ENCODE measurements around the gene LEMD3. TPM values are rescaled to one million over a fixed set of nuclear protein-coding genes. Genes with fewer than 3 reads are reported as not detected.
A peak's percentile ranks its signal among the peaks of the same experiment; 100 is the strongest.

LEMD3 gene
- polyA plus RNA-seq, 1 donor from 2014 or later, result 45.4 TPM

DNA sequence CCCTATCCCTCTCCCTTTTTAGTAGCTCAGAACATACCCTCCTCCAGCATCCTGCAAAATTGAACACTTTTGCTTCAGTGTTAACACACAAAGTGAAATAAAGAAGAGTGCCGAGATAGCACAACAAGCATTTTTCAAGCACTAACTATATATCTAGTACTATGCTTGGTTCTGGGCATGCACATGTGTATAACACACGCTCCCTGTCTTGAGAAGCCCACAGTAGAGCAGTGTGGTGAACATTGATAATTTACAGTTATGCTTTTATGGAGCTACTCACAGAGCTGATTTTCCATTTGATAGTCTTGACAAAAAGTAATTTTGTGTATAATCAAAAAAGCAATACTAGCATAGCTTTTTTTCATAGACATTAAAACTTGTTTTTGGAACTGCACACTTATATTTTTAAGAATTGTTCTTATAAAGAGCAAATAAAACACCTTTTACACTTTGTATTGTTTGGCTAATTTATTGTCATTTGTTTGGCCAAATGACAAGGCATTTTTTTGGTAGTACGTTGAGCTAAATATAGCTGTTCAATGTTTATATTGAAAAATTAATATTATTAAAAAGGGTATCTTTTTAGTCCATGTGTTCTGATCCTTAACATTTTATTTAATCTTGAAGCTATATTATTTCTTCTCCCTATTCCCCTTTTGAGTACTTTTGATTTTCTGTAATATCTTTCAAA, 39.7 kb downstream of the LEMD3 start:
- Mint-ChIP-seq H3K9me3 (no peaks in the 10 kb centered on the region), H3K36me3 (peaks cover 9% of the 10 kb centered on the region), H3K4me1 (peaks cover 44 to 60% (median 53%) of the 10 kb centered on the region in 3 donors), H3K4me3 (peak overlapping the region; percentile 60 to 80 (median 70)), H3K27ac (peak overlapping the region; percentile 42 to 61 (median 58)), H3K27me3 (no peaks in the 10 kb centered on the region)

- peaks cover 40 to 56% (median 48%) of the 10 kb centered on the region in 3 donors for H3K4me1 Mint-ChIP-seq
- peak overlapping the region; percentile 60 to 80 (median 68) for H3K4me3 Mint-ChIP-seq
- peak overlapping the region in 2 of 3 donors; percentile 42 to 61 for H3K27ac Mint-ChIP-seq
- no peaks in the 10 kb centered on the region for H3K27me3 Mint-ChIP-seq
- no peaks in the 10 kb centered on the region for H3K9me3 Mint-ChIP-seq
- H3K36me3 Mint-ChIP-seq, result peaks cover 9% of the 10 kb centered on the region
These were observed 40.3 kb downstream of the LEMD3 start for GRCh38 chr12:65209655-65210043.

DNA sequence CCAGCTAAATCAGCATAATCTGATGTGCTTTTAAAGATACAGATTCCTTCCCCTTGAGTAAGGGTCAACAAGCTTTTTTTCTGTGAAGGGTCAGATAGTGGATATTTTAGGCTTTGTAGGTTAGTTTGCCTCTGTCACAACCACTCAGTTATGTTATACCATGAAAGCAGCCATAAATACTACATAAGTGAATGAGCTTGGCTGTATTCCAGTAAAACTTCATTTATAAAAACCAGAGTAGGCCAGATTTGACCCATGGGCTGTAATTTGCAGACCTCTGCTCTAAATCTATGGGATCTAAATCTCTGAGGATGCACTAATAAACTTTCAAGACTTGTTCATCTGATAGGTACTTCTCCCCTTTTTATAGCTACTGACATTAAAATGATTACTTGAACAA, 47.7 kb downstream of the LEMD3 start:
- H3K4me1 Mint-ChIP-seq, result peaks cover 0 to 21% (median 7%) of the 10 kb centered on the region in 3 donors
- H3K9me3 Mint-ChIP-seq, result peaks cover 2 to 10% (median 2%) of the 10 kb centered on the region in 3 donors
- peak overlapping the region in 1 of 3 donors; percentile 49 for H3K27ac Mint-ChIP-seq
- peaks cover 38% of the 10 kb centered on the region for H3K36me3 Mint-ChIP-seq
- H3K4me3 Mint-ChIP-seq, result no peak overlapping the region
- no peaks in the 10 kb centered on the region for H3K27me3 Mint-ChIP-seq

GRCh38 chr12:65220761-65221160, 51.4 kb downstream of the LEMD3 start:
- Mint-ChIP-seq H3K4me3 (no peak overlapping the region), H3K9me3 (peaks cover 2 to 19% (median 8%) of the 10 kb centered on the region in 3 donors), H3K27me3 (no peaks in the 10 kb centered on the region), H3K4me1 (peaks cover 4 to 11% (median 4%) of the 10 kb centered on the region in 3 donors), H3K27ac (no peak overlapping the region), H3K36me3 (peaks cover 41% of the 10 kb centered on the region)

DNA sequence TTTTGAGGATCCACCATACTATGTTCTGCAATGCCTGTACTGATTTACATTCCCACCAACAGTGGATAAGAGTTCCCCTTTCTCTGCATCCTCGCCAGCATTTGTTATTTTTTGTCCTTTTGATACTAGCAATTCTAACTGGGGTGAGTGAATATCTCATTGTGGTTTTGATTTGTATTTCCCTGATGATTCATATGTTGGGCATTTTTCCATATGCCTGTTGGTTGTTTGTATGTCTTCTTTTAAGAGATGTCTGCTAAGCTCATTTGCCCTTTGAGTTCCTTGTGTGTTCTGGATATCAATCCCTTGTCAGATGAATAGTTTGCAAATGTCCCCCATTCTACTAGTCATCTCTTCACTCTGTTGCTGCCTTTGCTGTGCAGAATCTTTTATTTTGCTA, 60.1 kb downstream of the LEMD3 start:
- peaks cover 14 to 17% (median 14%) of the 10 kb centered on the region in 3 donors for H3K4me1 Mint-ChIP-seq
- H3K27ac Mint-ChIP-seq, result no peak overlapping the region
- H3K4me3 Mint-ChIP-seq, result no peak overlapping the region
- peaks cover 6 to 14% (median 9%) of the 10 kb centered on the region in 3 donors for H3K9me3 Mint-ChIP-seq
- H3K27me3 Mint-ChIP-seq, result no peaks in the 10 kb centered on the region
- H3K36me3 Mint-ChIP-seq, result peaks cover 18% of the 10 kb centered on the region

GRCh38 chr12:65232476-65233077, 63.2 kb downstream of the LEMD3 start:
- Mint-ChIP-seq H3K27ac (no peak overlapping the region), H3K36me3 (peaks cover 12% of the 10 kb centered on the region), H3K4me3 (no peak overlapping the region), H3K4me1 (peaks cover 6 to 14% (median 7%) of the 10 kb centered on the region in 3 donors), H3K27me3 (no peaks in the 10 kb centered on the region), H3K9me3 (peaks cover 3 to 11% (median 6%) of the 10 kb centered on the region in 3 donors)

GRCh38 chr12:65237153-65237552, 67.8 kb downstream of the LEMD3 start:
- H3K27me3 Mint-ChIP-seq, result no peaks in the 10 kb centered on the region
- no peak overlapping the region for H3K27ac Mint-ChIP-seq
- no peaks in the 10 kb centered on the region for H3K9me3 Mint-ChIP-seq
- peaks cover 4 to 7% (median 5%) of the 10 kb centered on the region in 3 donors for H3K4me1 Mint-ChIP-seq
- H3K4me3 Mint-ChIP-seq, result no peak overlapping the region
- H3K36me3 Mint-ChIP-seq, result peaks cover 2% of the 10 kb centered on the region

DNA sequence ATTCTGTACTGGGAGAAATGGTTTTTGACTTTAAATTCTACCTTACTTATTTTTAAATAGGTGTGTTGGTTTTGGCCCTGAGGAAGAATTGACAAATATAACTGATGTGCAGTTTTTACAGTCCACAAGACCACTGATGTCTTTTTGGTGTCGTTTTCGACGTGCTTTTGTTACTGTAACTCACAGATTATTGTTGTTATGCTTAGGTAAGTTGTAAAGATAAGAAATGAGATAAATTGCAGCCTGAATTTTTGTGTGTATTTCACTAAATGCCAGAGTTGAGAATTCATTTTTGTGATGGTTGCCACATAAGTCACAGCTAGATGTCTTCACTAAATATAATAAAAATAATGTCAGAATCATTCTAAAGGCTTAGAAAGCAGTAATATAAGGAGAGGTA, 69.2 kb downstream of the LEMD3 start:
- no peaks in the 10 kb centered on the region for H3K27me3 Mint-ChIP-seq
- H3K36me3 Mint-ChIP-seq, result peaks cover 4% of the 10 kb centered on the region
- H3K4me1 Mint-ChIP-seq, result no peaks in the 10 kb centered on the region
- no peaks in the 10 kb centered on the region for H3K9me3 Mint-ChIP-seq
- no peak overlapping the region for H3K27ac Mint-ChIP-seq
- no peak overlapping the region for H3K4me3 Mint-ChIP-seq

DNA sequence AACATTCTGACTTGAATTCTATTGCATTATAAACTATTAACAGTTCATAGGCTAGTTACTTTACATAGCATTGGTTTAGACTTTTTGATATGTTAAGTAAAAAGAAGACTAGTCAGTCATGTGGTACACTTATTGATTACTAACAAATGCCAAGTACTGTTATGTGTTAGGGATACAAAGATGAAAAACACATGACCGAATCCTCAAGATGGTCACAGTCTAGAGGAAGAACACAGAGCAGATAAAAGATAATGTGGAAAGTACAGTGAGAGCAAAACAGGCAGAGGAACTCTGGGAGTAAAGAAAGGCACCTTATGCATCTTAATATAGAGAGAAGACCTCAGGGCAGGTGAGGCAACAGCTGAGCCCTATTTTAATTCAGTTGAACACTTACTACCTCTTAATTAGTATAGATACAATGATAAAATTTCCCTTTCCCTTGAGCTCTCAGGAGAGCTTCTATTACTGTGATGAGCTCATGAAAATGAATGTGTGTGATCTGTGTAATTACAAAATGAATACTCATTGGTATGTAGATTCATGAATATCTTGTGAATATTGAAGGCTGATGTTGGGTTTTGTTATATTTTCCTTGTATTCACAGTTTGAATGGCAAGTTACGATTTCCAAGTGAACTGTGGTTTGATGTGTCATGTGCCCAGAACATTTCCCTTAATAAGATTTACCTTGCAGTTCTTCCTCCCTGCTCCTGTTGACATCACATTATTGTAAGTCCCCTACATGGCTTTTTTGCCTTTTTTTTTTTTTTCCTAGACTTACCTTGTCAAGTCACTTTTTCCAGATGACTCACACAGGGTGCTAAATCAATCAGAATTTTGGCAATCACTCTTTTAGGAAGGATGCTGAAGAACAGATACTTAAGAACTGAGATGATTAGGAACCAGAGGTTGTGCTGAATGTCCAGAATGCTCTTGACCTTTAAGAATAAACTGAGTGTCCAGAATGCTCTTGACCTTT, 79.6 kb downstream of the LEMD3 start:
- no peak overlapping the region for H3K27ac Mint-ChIP-seq
- no peaks in the 10 kb centered on the region for H3K27me3 Mint-ChIP-seq
- H3K36me3 Mint-ChIP-seq, result peaks cover 6% of the 10 kb centered on the region

DNA sequence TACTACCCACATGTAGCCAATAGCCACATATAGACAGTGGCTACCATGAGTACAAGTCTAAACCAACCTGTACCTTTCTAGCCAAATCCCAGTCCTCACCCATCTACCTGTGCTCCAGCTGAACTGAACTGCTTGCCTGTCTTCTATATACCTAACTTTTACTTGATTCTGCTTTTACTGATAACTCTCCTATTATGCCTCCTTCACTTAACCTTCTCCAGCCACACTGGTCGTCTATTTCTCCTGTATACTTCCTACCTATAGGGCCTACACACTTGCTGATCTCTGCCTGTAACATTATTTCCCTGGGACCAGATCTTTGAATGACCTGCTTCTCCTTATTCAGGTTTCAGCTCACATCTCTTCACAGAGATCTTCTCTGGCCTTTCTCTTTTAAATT, 83.1 kb downstream of the LEMD3 start:
- no peak overlapping the region for H3K4me3 Mint-ChIP-seq
- no peaks in the 10 kb centered on the region for H3K36me3 Mint-ChIP-seq
- H3K9me3 Mint-ChIP-seq, result peaks cover 0 to 3% (median 2%) of the 10 kb centered on the region in 3 donors
- no peaks in the 10 kb centered on the region for H3K27me3 Mint-ChIP-seq
- no peak overlapping the region for H3K27ac Mint-ChIP-seq
- H3K4me1 Mint-ChIP-seq, result no peaks in the 10 kb centered on the region

More for the DNA sequence above, 79.6 kb downstream of the LEMD3 start:
- no peaks in the 10 kb centered on the region for H3K4me1 Mint-ChIP-seq
- no peak overlapping the region for H3K4me3 Mint-ChIP-seq
- no peaks in the 10 kb centered on the region for H3K9me3 Mint-ChIP-seq

GRCh38 chr12:65257986-65258385, 88.6 kb downstream of the LEMD3 start:
- no peak overlapping the region for H3K27ac Mint-ChIP-seq
- no peaks in the 10 kb centered on the region for H3K27me3 Mint-ChIP-seq
- H3K4me3 Mint-ChIP-seq, result no peak overlapping the region
- peaks cover 0 to 3% (median 2%) of the 10 kb centered on the region in 3 donors for H3K9me3 Mint-ChIP-seq
- H3K4me1 Mint-ChIP-seq, result no peaks in the 10 kb centered on the region
- H3K36me3 Mint-ChIP-seq, result no peaks in the 10 kb centered on the region

GRCh38 chr12:65259501-65259900, 90.1 kb downstream of the LEMD3 start:
- H3K36me3 Mint-ChIP-seq, result no peaks in the 10 kb centered on the region
- H3K4me3 Mint-ChIP-seq, result no peak overlapping the region
- H3K9me3 Mint-ChIP-seq, result peaks cover 0 to 3% (median 2%) of the 10 kb centered on the region in 3 donors
- H3K27me3 Mint-ChIP-seq, result no peaks in the 10 kb centered on the region
- no peak overlapping the region for H3K27ac Mint-ChIP-seq
- no peaks in the 10 kb centered on the region for H3K4me1 Mint-ChIP-seq

GRCh38 chr12:65263777-65264176, 94.4 kb downstream of the LEMD3 start:
- no peaks in the 10 kb centered on the region for H3K4me1 Mint-ChIP-seq
- H3K9me3 Mint-ChIP-seq, result no peaks in the 10 kb centered on the region
- no peaks in the 10 kb centered on the region for H3K36me3 Mint-ChIP-seq
- H3K4me3 Mint-ChIP-seq, result no peak overlapping the region
- no peak overlapping the region for H3K27ac Mint-ChIP-seq
- H3K27me3 Mint-ChIP-seq, result peaks cover 3% of the 10 kb centered on the region

DNA sequence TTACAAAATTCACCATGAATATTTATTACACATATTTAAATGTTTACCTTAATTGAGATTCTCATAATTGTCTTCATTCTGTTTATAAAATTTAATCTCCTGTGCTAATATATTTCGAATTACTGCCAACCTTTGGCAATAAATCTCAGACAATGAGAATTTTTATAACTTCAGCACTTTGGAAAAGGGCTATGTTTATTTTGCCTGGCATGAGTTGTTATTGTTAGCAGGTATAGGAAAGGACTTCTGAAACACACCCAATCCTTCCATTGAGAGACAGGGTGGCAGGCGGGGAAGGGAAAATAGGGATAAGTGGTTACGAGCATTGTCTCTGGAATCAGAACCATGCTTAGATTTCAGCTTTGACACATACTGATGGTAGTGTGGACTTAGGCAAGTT, 97.0 kb downstream of the LEMD3 start:
- Mint-ChIP-seq H3K9me3 (no peaks in the 10 kb centered on the region), H3K36me3 (no peaks in the 10 kb centered on the region)

GRCh38 chr12:65269603-65270002, 100.2 kb downstream of the LEMD3 start:
- Mint-ChIP-seq H3K9me3 (no peaks in the 10 kb centered on the region), H3K27ac (no peak overlapping the region), H3K27me3 (peaks cover 3% of the 10 kb centered on the region)

More for the DNA sequence above, 97.0 kb downstream of the LEMD3 start:
- Mint-ChIP-seq H3K4me1 (no peaks in the 10 kb centered on the region), H3K27ac (no peak overlapping the region), H3K4me3 (no peak overlapping the region), H3K27me3 (peaks cover 3% of the 10 kb centered on the region)

More at GRCh38 chr12:65269603-65270002, 100.2 kb downstream of the LEMD3 start:
- Mint-ChIP-seq H3K36me3 (no peaks in the 10 kb centered on the region), H3K4me3 (no peak overlapping the region), H3K4me1 (peaks cover 0 to 2% (median 0%) of the 10 kb centered on the region in 3 donors)

All from IgD-negative memory B cell (primary cell).